HUES48 (cell line): ENCODE measurements around the gene KDM8.

ENCODE experiments used
- H3K27ac ChIP-seq: one replicate; pipeline ENCODE4 v1.7.0; 2013; ENCODE audit warnings: low read depth, low read length, inconsistent platforms
- H3K27me3 ChIP-seq: 2 replicates; pipeline ENCODE4 v1.6.1; 2013; ENCODE audit warnings: mild to moderate bottlenecking, low read length; ENCODE audit not compliant: control insufficient read depth, insufficient read depth
- H3K36me3 ChIP-seq: 2 replicates; pipeline ENCODE4 v1.6.1; 2013; ENCODE audit warnings: low read length; ENCODE audit not compliant: control insufficient read depth, insufficient read depth
- H3K4me1 ChIP-seq: 2 replicates; pipeline ENCODE4 v1.6.1; 2013; ENCODE audit warnings: mild to moderate bottlenecking, low read length; ENCODE audit not compliant: control insufficient read depth, insufficient read depth
- H3K4me3 ChIP-seq: 2 replicates; pipeline ENCODE4 v1.5.1; 2013; ENCODE audit warnings: mild to moderate bottlenecking, low read depth, low read length
- H3K9ac ChIP-seq: 2 replicates; pipeline ENCODE4 v1.6.1; 2013; ENCODE audit warnings: mild to moderate bottlenecking, low read depth, low read length, moderate library complexity
- H3K9me3 ChIP-seq: 2 replicates; pipeline ENCODE4 v1.6.1; 2013; ENCODE audit warnings: low read length; ENCODE audit not compliant: control insufficient read depth, insufficient read depth

The KDM8 gene

DNA sequence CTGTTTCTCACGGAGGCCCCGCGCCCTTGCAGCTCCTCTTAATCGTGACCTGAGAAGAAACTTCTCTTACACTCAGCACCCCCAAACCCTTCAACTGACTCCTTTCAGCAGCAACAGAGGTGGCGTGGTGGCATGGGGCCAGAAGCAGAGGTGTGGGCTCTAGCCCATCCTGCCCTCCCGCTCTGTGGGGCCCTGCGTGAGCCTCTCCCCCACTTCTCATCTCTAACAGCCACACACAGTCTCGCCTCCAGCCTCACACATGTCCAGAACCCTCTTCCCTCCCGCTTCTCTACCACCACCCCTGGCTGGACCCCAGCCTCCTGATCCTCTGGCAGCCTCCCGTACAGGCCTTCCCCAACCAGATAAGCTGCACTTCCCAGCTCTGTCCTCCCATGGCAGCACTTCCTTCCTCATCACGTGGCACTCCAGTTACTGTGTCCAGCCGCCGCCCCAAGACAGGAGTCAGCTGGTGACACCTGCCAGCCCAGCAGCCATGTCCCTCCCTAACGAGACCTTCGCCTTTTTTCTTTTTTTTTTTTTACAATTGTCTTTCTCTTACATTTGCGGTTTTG is 34.8 kb downstream of the KDM8 start:
- Histone ChIP-seq H3K4me1 (peaks cover 7% of the 10 kb centered on the region; the same call in 1 of the 2 replicates), H3K27ac (no peak overlapping the region), H3K4me3 (no peak overlapping the region), H3K9ac (no peak overlapping the region), H3K27me3 (no peaks in the 10 kb centered on the region), H3K9me3 (no peaks in the 10 kb centered on the region), H3K36me3 (peaks cover under 1% of the 10 kb centered on the region; the same call in 1 of the 2 replicates)

DNA sequence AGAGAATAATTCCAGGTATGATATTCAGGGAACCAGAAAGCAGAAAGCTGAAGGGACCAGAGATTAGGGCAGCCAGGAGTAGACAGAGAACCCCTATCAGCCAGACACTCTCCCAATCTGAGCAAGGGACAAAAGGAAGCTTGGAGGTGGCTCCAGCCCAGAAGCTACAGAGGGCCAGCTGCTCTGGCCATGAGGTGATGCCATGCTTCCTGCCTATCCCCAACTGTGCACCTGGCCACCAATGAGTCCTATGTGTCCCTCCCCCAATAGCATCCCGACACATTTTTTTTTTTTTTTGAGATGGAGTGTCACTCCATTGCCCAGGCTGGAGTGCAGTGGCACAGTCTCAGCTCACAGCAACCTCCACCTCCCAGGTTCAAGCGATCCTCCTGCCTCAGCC is 35.3 kb downstream of the KDM8 start:
- H3K36me3 ChIP-seq: no peaks in the 10 kb centered on the region; the same call in 1 of the 2 replicates
- peaks cover 11% of the 10 kb centered on the region; the same call in 1 of the 2 replicates for H3K4me1 ChIP-seq
- no peaks in the 10 kb centered on the region for H3K27me3 ChIP-seq
- no peak overlapping the region for H3K27ac ChIP-seq
- no peak overlapping the region for H3K9ac ChIP-seq
- no peak overlapping the region for H3K4me3 ChIP-seq
- no peaks in the 10 kb centered on the region for H3K9me3 ChIP-seq

DNA sequence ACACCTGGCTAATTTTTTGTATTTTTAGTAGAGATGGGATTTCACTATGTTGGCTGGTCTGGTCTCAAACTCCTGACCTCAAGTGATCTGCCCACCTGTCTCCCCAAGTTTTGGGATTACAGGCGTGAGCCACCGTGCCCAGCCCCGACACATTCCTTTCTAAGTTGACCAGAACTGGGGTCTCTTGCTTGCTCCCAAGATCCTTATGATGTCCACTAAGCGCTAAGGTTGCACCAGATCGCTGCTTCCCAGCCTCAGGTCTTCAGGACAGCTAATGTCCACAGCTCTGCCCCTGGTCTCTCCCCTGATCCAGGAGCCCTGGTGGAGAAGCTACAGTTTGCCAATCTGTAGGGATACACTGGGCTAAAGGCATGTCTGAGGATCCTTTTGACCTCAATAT is 35.7 kb downstream of the KDM8 start:
- Histone ChIP-seq H3K9ac (no peak overlapping the region), H3K4me3 (no peak overlapping the region), H3K27me3 (no peaks in the 10 kb centered on the region), H3K9me3 (no peaks in the 10 kb centered on the region), H3K36me3 (no peaks in the 10 kb centered on the region; the same call in 1 of the 2 replicates), H3K27ac (no peak overlapping the region), H3K4me1 (peaks cover 11% of the 10 kb centered on the region; the same call in 1 of the 2 replicates)

DNA sequence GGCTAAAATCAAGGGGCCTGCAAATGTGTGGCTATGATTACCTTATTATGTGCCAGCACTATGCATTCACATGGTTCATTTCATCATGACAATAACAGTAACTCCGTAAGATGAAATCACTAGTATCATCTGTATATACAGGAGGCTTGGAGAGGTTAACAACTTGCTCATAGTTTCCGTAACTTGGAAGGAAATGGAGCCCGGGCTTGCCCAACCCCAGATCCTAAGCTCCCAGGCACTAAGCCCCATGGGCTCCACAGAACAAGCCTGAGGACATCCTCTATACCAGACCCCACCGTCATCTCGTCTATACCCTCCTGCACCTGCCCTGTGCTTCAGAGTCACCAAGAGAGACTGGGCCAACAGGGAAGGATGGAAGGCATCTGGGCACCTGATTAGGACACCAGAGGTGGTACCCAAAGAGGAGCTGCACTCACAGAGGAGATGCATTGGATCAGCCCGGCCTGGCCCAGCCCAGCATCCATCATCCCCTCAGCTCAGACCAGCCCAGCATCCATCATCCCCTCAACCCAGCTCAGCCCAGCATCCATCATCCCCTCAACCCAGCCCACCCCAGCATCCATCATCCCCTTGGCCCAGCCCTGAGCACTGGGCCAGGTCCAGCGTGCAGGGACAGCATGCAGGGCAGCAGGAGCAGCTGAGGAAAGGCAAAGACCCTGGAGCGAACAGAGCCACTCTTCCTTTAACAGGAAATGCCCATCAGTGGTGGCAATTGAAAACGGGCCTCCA is 36.8 kb downstream of the KDM8 start:
- Histone ChIP-seq H3K27me3 (no peaks in the 10 kb centered on the region), H3K27ac (no peak overlapping the region), H3K9me3 (no peaks in the 10 kb centered on the region), H3K4me3 (no peak overlapping the region), H3K9ac (no peak overlapping the region), H3K4me1 (peaks cover 11% of the 10 kb centered on the region; the same call in 1 of the 2 replicates), H3K36me3 (no peaks in the 10 kb centered on the region)

DNA sequence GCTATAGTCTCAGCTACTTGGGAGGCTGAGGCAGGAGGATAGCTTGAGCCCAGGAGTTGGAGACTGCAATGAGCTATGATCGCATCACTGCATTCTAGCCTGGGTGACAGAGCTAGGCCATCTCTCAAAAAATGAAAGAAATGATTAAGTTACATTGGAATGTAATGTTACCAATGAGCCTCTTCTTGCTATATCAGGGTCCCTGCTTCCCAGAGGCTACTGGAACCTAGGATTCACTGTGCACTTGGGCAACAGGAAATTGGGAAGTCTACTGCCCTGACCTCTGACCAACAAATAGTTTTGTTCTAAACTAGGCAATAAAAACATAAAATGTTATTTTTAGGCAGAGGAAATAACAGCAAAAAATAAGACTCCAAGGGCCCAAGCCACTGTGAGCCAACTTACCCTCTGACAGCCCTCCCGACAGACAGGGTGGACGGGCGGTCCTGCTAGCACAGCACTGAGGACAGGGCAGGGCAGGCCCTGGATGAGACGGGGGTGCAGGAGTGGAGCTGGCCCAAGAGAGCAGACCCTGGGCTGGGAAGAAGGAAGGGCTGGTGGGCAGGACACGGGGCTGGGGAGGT is 37.7 kb downstream of the KDM8 start:
- Histone ChIP-seq H3K9me3 (no peaks in the 10 kb centered on the region), H3K9ac (no peak overlapping the region), H3K36me3 (no peaks in the 10 kb centered on the region), H3K4me3 (no peak overlapping the region), H3K27me3 (no peaks in the 10 kb centered on the region), H3K27ac (no peak overlapping the region), H3K4me1 (peaks cover 11% of the 10 kb centered on the region; the same call in 1 of the 2 replicates)

DNA sequence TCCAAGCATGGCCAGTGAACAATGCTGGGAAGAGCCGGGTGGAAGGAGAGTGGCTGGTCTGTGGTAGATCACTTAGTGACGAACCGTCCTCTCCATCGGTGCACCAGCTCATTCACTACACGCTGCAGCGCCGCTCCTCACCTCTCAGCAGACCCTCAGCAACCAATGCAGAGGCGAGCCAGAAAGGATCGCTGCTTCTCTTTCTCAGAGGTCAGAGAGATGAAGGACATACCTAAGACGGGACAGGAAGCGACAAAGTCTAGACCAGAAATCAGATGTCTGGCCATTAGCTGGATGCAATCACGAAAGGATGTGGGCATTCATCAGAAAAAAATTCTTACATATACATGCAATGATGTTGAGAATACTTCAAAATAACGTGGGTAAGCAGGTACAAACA is 38.3 kb downstream of the KDM8 start:
- H3K36me3 ChIP-seq: no peaks in the 10 kb centered on the region
- H3K27me3 ChIP-seq: no peaks in the 10 kb centered on the region
- H3K27ac ChIP-seq: no peak overlapping the region
- peaks cover 11% of the 10 kb centered on the region; the same call in 1 of the 2 replicates for H3K4me1 ChIP-seq
- H3K9me3 ChIP-seq: no peaks in the 10 kb centered on the region
- H3K4me3 ChIP-seq: no peak overlapping the region
- no peak overlapping the region for H3K9ac ChIP-seq

DNA sequence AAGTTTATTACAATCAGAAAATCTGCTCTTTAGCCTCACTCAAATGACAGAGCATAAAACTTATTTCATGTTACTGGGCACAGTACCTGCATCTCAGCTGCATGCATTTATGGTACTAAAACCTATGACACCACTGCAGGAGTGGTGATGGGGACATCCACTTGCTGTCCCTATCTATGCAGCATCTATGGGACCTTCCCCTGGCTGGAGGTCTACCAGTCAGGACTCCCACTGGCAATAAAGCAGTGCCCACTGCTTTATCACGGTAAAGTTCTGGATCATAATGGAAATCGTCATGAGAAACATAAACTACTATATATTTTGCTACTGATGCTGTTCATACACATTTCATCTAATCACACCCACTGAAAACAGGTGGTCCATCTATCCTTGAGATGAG is 39.1 kb downstream of the KDM8 start:
- Histone ChIP-seq H3K4me3 (no peak overlapping the region), H3K27me3 (no peaks in the 10 kb centered on the region), H3K4me1 (peaks cover 11% of the 10 kb centered on the region; the same call in 1 of the 2 replicates), H3K27ac (no peak overlapping the region), H3K9me3 (no peaks in the 10 kb centered on the region), H3K36me3 (no peaks in the 10 kb centered on the region), H3K9ac (no peak overlapping the region)

DNA sequence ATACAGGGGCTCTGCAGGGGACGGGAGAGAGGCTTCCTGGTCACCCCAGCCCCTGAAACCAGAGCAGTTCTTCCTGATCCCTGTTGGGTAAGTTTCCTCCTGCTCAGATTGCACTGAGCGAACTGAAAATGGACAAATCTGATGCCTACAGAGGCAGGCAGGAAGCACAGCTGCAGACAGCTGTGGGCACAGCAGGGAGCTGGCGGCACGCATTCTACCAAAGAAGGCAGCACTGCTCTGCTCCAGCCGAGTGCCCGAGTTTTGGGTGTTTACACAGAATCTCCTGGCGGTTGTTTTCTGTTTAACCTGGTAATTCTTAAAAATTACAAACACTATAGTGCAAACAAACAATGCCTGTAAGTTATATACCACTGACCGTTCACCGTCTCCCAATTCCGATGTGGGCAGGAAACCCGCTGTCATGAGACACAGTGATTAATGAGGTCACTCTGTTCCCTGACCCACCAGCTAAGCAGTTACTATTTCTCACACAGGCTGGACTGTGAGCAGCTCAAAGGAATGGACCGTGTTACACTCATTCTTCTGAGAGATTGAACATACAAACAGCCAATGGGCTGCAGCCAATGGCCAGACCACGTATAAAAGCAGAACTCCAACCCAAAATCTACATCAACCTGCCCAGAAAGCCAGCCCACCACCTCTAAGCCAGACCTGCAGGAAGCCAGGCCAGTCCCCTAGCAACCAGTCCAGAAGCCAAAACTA is 39.7 kb downstream of the KDM8 start:
- no peaks in the 10 kb centered on the region for H3K27me3 ChIP-seq
- H3K9me3 ChIP-seq: no peaks in the 10 kb centered on the region
- H3K36me3 ChIP-seq: no peaks in the 10 kb centered on the region
- peaks cover 11% of the 10 kb centered on the region; the same call in 1 of the 2 replicates for H3K4me1 ChIP-seq
- H3K4me3 ChIP-seq: no peak overlapping the region
- H3K27ac ChIP-seq: no peak overlapping the region
- no peak overlapping the region for H3K9ac ChIP-seq

DNA sequence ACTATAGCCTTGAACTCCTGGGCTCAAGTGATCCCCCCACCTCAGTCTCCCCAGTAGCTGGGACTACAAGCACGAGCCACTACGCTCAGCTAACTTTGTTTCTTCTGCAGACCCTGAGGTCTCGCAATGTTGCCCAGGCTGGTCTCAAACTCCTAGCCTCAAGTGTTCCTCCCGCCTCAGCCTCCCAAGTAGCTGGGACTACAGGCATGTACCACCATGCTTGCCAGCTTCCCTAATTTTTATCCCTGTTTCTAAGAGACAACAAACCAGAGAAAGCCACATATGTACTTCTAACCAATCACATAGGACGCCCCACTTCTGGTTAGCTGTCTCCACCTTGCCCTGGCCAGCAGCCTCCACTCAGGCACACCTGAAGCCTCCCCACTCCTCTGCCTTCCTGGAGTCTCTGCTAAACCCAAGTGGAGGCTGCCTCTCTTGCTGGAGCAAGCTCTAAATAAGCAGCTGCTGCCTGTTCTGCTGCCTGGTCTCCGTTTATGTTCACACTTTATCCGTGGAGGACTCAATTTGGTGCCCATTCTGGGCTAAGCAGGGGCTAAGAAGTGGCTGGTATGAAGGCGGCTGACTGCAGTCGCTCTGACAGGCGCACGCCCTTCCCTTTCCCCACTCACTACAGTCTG is 40.5 kb downstream of the KDM8 start:
- Histone ChIP-seq H3K9me3 (no peaks in the 10 kb centered on the region), H3K36me3 (no peaks in the 10 kb centered on the region), H3K9ac (no peak overlapping the region), H3K4me1 (peaks cover 11% of the 10 kb centered on the region; the same call in 1 of the 2 replicates), H3K4me3 (no peak overlapping the region), H3K27me3 (no peaks in the 10 kb centered on the region), H3K27ac (no peak overlapping the region)

DNA sequence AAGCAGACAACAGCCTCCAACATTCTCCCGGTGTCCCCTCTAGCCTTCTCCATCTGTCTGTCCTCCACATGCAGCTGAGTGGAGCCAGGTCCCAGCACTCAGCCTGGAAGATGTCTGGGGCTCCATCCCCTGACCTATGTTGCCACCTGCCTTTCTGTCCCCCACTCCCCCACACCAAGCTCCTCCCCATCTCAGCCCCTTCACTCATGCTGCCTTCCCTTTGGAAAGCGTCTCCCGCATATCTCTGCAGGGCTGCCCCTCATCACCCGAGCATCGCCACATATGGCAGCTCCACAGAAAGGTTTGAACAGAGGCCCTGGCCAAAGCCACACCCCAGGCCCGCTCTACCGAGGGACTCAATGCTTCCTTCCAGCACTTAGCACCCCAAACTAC is 41.0 kb downstream of the KDM8 start:
- Histone ChIP-seq H3K27me3 (no peaks in the 10 kb centered on the region), H3K9me3 (no peaks in the 10 kb centered on the region), H3K4me3 (no peak overlapping the region), H3K4me1 (peaks cover 11% of the 10 kb centered on the region; the same call in 1 of the 2 replicates), H3K27ac (no peak overlapping the region), H3K9ac (no peak overlapping the region), H3K36me3 (no peaks in the 10 kb centered on the region)
